Inflammatory macrophage treated with lipopolysaccharide for 1 hour (primary cell): Measurements from ENCODE around the gene METTL24.
"Not testable (repeated sequence)": the region's sequence is repeated elsewhere in the genome, so short reads cannot be mapped to it uniquely, and the experiment has no call there.

Experiments
- DNase-seq, 2 donors: peaks; one replicate each; pipeline ENCODE4 v3.0.0-alpha.2; 2020 to 2022

The METTL24 gene

DNA sequence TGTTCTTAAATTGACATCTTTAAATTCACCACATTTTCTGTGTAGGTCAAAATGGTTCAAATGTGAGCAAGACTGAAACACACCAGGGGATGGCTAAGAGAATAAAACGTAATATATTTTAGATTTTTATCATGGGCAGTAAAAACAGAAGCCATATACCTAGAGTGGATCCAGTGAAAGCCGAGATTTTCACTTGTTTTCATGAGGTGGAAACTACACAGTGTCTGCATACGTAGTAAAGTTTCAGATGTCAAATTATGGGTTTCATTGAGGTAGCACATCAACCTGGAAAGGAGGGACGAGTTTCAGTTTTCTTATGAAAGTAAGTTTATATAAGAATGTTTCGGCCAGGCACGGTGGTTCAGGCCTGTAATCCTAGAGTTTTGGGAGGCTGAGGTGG lies 25.9 kb downstream of the METTL24 start:
- DNase-seq, result no peak

DNA sequence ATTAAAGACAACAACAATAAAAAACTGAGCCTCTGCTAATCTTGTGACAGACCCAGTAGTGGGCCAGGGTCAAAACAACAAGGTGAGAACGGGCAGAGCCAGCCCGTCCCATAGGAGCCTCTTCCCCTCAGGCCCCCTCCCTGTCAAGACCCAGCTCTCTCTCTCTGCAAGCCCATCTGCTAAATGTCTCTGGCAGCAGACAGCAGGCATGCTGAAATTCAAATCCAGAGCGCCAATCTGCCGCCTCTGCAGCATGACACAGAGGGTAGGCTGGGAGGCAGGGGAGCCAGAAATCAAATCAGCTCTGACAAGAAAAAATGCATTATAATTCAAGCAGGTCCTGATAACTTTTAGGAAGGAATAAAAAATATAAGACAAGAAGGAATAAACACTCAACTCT lies 26.3 kb downstream of the METTL24 start:
- no peak for DNase-seq

DNA sequence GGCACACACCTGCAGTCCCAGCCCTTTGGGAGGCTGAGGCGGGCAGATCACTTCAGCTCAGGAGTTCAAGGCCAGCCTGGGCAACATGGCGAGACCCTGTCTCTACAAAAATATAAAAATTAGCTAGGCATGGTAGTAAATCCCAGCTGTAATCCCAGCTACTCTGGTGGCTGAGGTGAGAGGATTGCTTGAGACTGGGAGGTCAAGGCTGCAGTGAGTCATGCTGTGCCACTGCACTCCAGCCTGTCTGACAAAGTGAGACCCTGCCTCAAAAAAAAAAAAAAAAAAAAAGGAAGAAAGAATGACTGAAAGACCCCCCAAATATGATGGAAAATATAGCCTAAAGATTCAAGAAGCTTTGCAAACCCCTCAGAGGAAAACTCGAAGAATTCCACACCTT lies 26.8 kb downstream of the METTL24 start:
- no peak for DNase-seq

DNA sequence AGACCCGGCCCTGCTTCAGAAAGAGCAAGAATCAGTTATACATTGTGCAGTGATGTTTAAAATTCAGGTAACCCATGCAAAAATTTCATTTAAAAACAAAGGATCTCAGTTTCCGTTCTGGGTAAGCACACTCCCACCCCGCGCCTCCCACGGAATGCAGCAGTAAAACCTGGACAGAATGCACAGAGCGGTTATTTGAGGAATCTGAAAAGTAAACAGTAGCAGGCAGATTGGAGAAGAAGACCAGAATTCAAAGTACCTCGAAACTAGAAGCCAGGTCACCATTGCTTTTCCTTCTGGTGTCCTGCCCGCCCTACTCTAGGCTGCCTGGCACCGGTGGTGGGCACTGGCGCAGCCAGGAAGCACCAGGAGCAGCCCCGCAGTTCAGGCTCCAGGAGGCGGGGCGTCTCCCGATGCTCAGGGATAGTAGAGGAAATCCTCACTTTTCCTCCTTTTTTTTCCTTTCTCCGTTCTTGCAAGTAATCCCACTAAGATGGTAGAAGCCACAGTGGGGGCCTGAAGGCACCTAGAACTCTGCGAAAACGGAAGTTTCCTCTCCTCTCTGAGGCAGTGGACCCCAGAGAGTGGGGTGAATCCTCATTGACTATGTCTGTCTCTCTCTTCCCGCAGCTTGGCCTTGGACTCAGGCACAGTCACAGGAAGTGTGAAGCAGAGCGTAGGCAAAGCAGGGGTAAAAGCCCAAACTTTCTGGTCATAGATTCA lies 28.3 kb downstream of the METTL24 start:
- DNase-seq, result no peak

DNA sequence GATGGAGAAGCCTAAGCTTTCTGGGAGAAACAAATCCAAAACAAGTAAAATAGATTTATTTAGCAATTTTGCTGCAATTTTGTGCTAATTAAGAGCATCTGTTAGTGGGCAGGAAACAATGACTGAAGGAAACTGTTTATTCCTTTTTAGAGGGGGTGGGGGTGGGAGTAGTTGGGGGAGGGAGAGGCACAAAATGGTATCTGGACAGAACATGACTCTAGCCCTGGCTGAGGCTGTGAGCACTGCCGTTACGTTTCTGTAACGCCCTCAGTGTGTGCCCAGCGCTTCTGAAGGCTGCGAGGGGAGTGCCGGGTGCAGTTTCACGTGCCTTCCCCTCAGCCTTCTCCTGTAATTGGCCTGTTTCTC lies 28.8 kb downstream of the METTL24 start:
- no peak for DNase-seq

DNA sequence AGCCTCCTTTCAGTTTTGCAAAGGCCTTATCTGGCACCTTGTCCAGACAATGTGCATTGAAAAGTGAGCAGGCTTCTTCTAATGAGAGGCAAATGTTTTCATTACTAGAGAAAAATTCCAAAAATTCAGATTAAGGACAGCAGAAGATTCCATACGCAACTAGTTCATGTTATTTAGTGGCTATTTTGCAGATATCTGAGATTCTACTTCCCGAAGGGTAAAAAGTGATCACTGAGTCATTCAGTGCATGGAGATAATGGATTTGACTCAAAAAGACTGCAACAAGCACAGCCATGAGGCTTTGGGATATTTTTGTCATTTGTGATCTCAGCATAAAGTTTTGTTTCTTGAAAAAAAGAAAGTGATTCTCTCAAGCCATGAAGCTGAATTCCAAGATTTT lies 29.9 kb downstream of the METTL24 start:
- DNase-seq, result no peak

DNA sequence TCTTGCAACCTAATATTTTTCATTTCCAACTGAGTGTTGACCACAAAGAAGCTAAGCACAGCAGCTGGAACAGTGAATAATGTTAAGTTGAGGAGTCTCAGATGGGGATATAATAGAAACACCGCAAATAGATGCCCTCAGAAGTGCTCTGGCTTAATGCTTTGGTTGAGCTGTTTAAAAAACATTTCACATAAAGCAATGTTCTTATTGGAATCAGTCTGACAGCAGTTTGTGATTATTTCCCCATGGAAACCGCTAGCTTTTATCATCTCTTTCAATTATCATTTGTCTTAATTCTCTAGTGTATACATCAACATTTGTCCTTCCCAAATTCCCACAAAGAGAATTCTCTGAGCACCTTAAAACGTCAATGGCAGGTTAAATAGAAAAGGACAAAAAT lies 30.8 kb downstream of the METTL24 start:
- no peak for DNase-seq

DNA sequence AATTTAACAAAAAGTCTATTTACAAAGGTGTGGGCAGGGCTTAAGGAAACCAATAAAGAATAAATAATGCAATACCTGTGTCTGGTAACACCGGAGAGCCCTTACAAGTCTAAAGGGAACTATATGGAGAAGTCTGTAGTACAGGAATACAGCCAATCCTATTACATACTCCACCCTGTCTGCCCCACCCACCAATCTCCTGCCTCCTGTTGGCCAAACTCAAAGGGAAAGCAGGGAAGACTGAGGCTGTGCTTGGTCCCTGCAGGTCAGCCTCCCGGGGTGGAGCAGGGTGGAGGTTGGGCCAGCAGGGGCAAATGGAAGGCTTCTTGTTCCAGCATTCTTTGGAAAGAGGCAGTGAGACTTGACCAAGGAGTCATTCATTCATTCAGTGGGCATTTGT lies 31.5 kb downstream of the METTL24 start:
- no peak for DNase-seq

DNA sequence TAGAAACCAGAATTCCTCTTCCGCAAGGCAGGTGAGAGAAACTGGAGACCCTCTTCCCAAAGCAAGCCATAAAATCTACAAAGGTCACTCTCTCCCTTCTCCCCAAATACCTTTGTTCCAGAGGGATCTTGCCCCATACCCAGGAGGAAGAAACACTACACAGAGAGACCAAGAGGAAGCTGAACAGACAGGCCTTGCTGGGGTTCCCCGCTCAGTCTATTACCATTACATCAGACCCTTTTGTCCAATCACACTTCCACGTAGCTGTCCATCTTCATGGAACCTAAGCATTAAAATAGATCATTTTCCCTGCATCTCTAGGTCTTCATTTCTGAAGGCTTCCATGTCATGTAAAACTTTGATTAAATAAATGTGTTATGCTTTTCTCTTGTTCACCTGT lies 32.1 kb downstream of the METTL24 start:
- peak; percentile 44 to 51 for DNase-seq

DNA sequence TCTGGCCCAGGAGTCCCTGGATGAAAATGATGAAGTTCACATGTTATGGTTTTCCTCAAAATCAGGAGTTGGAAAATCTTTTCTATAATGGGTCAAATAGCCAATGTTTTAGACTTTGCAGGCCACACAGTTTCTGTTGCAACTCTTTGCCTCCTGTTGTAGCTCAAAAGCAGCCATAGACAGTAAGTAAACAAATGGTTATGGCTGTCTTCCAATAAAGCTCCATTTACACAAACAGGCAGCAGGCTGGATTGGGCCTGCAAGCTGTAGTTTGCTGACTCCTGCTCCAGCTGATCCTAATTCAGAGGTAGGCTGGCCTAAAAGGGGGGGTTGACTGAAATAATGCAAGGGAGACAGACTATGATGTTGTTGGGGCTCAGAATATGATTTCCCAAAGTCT lies 33.0 kb downstream of the METTL24 start:
- DNase-seq, result no peak

DNA sequence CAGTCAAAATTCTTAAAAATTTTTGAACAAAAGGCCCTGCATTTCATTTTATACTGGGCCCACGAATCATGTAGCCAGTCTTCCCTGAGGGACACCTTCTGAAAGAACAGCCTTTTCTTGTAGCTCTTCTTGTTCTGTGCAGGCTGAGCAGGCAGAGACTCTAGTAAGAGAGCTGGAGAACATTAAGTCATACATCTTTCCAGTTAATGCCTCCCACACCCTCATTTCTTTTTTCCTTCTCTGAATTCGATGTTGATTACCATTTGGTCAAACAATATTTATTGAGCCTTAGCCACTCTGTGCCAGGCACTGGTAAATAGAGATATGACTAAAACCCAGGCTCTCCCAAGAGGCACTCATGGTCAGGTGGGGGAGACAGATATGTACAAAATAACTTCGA lies 33.6 kb downstream of the METTL24 start:
- no peak for DNase-seq

DNA sequence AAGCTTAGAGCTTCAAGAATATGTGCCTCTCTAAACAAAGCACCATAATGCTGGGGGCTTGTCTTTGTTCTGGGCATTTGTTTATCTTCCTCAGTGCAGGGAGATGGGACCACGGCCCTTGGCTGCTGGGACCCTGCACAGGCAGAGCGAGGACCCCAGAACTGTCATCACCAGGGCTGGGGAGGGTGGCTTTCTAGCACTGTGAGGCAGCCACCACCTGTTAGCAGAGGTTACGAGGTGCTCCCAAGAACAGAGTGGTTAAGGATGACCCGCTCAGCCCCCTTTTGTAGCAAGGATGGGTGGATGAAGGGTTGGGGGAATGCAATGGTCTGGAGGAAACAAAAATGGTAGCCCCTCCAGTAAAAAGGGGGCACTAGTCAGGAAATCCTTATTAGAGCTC lies 34.9 kb downstream of the METTL24 start:
- DNase-seq, result no peak

DNA sequence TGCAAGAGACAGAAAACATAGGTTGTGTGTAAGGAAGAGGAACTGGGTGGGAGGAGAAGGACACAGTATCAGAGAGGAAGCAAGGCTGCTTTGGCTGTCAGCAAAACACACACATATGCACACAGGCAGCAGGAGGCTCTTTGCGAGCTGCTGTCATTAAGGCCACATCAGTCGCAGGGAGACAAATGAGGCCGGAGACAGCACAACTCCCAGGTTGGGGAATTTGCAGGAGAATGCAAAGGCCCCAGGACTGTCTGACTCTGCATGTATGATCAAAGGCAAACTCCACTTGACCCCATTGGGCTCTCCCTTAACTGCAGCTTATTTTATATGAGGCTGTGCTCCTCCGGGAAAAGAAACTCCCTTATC lies 35.3 kb downstream of the METTL24 start:
- DNase-seq, result peak in 1 of 2 donors; percentile 31

DNA sequence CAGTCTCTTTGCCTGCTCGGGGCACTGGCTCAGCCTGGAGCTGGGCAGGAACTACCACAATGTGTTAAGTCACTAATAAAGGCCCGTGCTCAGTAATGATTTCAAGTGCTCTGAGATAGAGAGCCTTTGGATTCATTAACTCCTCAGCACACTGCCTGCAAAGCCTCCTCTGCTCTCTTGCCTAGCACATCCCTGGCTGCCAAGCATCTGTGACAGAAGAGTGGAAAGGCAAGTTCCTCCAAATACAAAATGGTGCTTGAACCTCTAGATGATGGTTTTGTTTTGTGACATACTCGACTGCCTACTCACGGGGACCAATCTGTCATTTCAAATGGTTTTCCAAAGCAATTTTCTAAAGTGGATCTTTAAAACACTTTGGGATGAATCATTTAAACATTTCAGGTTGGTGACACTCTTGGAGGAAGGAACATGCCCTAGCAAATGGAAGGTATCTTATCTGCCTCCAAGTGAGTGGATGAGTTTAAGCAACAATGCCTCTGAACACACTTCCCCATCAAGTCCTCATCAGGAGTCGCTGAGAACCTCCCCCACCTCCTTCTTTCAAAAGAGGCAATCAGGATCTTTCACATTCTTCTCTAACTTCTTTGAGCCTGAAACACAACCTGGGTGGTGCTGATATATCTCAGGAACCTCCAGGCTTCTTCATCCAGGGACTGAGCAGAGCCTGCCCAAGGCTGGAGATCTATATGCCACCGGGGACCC lies 35.8 kb downstream of the METTL24 start:
- DNase-seq, result peak; percentile 30 to 44

DNA sequence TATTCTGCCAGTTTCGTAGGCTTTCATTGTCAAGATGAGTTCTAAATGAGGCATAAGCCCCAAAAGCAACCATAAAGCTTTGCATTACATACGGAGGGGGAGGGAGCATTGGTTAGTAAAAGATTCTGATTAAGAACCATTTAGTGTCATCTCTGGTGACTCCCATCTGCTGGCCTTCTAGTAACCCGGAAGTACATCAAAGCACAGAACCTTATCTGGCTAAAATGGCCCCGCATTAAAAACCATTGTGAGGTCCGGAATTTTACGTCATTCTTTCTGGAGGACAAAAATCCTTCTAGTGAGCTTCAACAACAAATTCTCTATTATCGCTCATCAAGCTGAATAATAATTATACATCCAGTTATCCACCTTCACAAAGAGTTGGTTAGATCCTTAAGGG lies 37.8 kb downstream of the METTL24 start:
- no peak for DNase-seq

DNA sequence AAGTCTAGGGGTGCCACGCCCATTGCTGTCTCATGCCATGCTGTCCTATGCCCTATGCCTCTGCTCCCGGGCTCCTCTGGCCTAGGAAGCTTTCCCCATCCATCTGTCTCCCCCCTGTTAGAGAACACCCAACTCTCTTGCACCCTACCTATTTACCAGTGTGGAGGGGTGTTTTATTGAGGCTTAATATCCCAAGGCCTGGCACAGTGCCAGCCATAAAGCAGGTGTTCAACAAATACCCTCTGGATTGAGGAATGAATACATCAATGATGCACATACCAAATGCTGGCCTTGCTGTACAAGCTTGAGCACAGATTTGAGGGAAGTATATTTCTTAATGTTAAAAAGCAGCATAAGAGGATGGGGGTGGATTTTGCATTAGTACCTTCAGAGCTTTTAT lies 38.3 kb downstream of the METTL24 start:
- DNase-seq, result no peak

DNA sequence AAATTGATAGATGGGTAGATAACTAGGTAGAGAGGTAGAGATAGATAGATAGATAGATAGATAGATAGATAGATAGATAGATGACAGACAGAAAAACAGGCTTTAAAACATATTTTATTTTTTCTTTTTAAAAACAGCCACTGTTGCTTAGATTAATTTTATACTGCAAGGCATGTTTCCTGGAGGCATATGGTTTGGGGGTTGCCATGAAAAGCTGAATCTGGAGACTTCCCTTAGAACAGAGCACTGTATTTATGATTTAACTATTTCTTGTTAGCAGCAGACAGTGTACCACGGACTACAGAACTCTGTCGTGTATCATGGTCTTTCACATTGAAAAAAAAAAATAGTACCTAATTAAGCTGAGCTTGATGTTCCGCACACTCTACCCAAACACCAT lies 38.8 kb downstream of the METTL24 start:
- DNase-seq, result no peak

DNA sequence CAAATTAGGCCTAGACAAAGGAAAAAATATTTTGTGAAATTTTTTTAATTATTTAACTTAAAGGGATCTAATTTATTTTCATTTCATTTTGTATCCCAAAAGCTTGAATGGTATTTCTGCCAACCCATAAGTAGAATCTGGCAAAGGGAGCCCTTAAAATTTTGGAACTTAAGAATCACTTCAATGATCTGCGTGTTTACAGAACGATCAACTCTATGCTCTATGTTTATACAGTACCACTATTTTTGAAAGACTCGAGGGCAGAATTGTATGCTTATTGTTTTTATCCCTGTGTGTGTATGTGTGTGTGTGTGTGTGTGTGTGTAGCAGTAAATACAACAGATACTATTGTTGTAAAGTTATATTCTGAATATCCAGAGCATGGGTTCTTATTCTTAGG lies 39.2 kb downstream of the METTL24 start:
- DNase-seq, result no peak

DNA sequence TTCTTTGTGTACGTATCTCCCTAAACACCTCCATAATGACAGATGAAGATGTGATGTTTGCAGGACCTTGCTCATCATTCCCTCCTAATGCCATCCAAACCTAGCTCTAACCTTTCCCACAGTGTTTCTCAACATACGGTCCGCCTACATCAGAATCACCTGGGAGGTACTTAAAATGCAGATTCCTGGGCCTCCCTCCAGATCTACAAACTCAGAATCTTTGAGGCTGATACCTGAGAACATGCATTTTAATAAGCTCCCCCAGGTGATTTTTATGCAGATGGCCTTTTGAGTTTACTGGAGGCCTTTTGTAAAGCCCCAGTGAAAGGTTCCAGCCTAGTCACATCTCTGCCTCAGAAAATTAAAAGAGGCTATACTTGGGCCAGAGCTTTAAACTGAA lies 40.5 kb downstream of the METTL24 start:
- no peak for DNase-seq

DNA sequence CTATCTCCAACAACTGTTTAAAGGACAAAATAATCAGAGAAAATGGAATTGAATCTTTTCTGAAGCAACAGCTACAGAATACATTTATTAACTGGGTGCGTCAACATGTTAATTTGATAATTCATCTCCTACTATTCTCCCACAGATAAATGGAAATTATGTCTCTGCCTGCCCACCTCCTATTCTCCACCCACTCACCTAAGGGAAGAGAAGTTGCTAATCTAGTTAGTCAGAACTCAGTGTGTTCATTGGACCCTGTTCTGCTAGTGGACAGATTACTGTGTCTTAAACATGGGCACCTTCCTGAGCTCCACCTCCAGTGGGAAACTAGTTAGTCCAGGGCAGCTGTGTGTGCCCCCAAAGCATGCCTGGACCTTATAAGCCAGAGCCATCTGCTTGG lies 41.0 kb downstream of the METTL24 start:
- no peak for DNase-seq

DNA sequence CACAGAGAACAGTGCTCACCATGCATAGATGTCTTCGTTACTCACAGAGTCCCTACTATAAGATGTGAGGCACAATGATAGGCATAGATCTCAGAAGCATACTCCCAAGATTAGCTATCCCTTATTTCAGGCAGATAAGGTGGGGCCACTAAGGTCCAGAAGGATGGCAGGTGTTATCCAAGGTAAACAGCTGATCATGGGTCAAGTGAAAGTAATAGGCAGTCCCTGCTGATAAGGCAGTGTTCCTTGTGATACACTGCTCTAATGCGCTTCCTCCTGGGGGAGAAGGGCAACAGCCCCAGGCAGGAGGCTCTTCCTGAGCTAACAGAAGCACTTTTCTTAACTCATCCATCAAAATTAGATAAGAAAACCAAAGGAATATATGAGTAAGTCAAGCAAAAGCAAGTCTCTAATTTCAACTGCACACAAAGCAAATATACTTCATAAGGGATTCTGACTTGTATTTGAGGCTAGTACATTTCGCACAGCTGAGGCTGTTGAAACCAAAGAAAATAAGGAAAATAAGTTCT lies 42.2 kb downstream of the METTL24 start:
- no peak for DNase-seq

DNA sequence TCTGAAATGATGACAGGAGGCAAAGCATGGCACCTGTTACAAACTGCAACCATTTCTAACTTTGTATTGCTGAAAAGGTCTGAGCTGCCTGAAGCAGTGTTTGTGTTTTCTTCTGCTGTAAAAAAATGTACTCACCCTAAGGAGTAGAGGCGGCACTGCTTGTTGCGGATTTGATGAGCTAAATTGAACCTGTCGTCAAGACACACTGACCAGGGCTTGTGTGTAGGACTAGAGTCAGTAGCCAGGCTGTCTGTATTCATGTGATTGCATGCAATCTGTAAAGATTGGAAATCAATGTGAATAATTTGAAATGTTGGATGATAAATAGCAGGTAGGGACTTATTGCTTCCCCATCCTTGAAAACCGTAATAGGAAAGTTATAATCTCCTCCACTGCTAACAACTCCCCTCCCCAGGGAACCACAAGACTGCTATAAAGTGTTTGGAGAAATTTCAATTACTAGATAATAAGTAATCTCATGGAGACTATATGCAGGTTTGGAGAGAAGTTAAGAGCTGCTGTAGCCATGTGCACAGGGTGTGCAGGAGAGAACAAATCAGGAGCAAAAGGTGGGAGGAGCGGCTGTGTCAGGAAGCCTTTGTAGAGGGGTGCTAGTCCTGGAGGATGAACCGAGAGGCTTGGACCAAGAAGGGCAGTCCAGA lies 42.8 kb downstream of the METTL24 start:
- DNase-seq, result no peak

DNA sequence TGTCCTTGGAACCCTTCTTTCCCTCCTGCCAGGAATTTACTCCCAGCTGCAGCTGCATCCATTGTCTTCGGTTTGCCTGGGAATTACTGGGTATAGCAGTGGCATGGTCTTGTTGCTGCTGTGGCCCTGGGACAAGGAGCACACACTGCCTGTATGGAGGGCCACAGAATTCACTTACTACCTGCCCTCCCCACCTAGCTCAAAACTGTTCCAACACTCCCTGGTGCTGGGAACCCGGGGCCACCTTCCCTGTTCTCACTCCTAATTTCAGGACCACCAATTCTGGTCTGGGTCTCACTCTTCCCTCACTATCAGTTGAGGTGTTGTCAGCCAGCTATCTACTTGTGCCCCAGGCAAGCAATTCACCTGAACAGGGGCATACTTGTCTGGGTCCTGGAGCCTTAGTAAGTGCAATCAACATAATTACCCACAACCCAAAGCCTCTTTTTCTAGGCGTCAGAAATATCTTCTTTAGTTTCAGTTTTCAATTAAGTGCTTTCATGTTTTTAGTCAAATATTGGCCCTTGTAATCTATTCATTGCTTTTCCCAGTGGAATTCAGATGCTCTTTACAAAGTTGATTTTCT lies 47.2 kb downstream of the METTL24 start:
- DNase-seq, result no peak

DNA sequence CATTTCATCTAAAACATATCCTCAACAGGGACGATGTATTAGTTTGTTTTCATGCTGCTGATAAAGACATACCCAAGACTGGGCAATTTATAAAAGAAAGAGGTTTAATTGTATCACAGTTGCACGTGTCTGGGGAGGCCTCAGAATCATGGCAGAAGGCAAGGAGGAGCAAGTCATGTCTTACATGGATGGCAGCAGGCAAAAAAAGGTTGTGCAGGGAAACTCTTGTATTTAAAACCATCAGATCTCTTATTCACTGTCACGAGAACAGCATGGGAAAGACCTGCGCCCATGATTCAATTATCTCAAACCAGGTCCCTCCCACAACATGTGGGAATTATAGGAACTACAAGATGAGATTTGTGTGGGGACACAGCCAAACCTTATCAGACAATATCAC lies 48.7 kb downstream of the METTL24 start:
- not testable (repeated sequence) for DNase-seq
